Gastroesophageal sphincter (tissue), 4 donors: ENCODE measurements around the gene PRODH2. TPM values are rescaled to one million over a fixed set of nuclear protein-coding genes. Genes with fewer than 3 reads are reported as not detected.
A peak's percentile ranks its signal among the peaks of the same experiment; 100 is the strongest.

Experiments
- ATAC-seq: fragments of 150-250 bp; one replicate; pipeline ENCODE4 v1.9.1; 2016; ENCODE audit warnings: mild to moderate bottlenecking, moderate library complexity
- H3K27ac ChIP-seq, 4 donors: fragments of 200-600 bp; sonication (generic) in 3 of 4; 1 replicate in 3 of 4; 2 replicates in 1 of 4; pipeline ENCODE4 v1.5.1; 2016 to 2019
- H3K27me3 ChIP-seq: fragments of 200-600 bp; sonication (generic); one replicate; pipeline ENCODE4 v1.5.1; 2019
- H3K36me3 ChIP-seq, 2 donors: fragments of 200-600 bp; sonication (generic); one replicate each; pipeline ENCODE4 v1.5.1; 2019; ENCODE audit warnings: control low read depth in 1 of 2
- H3K4me1 ChIP-seq, 3 donors: fragments of 200-600 bp; sonication (generic); 1 replicate in 2 of 3; 2 replicates in 1 of 3; pipeline ENCODE4 v1.5.1; 2016 to 2019; ENCODE audit warnings: control low read depth in 2 of 3
- H3K4me3 ChIP-seq, 2 donors: fragments of 200-600 bp; sonication (generic); one replicate each; pipeline ENCODE4 v1.5.1; 2019; ENCODE audit warnings: mild to moderate bottlenecking in 1 of 2, moderate library complexity in 1 of 2
- H3K9me3 ChIP-seq, 3 donors: fragments of 200-600 bp; sonication (generic); one replicate each; pipeline ENCODE4 v1.5.1; 2017 to 2019; ENCODE audit warnings: control low read depth in 2 of 3
- EP300 ChIP-seq: sonication (generic); formaldehyde crosslinking; IDR thresholded peaks from one replicate; pipeline ENCODE4 v1.6.1; 2017; ENCODE audit warnings: antibody characterized with exemption, mild to moderate bottlenecking
- POLR2A ChIP-seq, 2 donors: fragments of 450-650 bp; IDR thresholded peaks; one replicate each; pipeline ENCODE4 v1.6.1; 2017; ENCODE audit warnings: antibody characterized with exemption in 2 of 2, mild to moderate bottlenecking in 2 of 2, moderate library complexity in 1 of 2
- POLR2AphosphoS5 ChIP-seq: sonication (generic); formaldehyde crosslinking; IDR thresholded peaks from one replicate; pipeline ENCODE4 v1.6.1; 2017; ENCODE audit warnings: antibody characterized with exemption
- WGBS, 2 donors: methylation state at CpG; one replicate each; pipeline ENCODE4 v1.1.5; 2018; ENCODE audit warnings: low coverage in 1 of 2; 5-methylcytosine and 5-hydroxymethylcytosine counted together
- total RNA-seq, 4 donors: library from RNA; depleted of rRNA; stranded (reverse); fragments of >200 nt; gene quantifications; one replicate each; pipeline ENCODE4 v1.1.0, GENCODE V29; 2016
- TF ChIP-seq, protein P1 (sequence below), 4 experiments: fragments of 200-600 bp in 2 of 4; fragments of 450-650 bp in 2 of 4; sonication (generic) in 1 of 4; IDR thresholded peaks; one replicate each; pipeline ENCODE4 v1.5.1; 2017 to 2019; ENCODE audit warnings: antibody characterized with exemption in 4 of 4, mild to moderate bottlenecking in 2 of 4, moderate library complexity in 2 of 4

Gene PRODH2
- total RNA-seq, 4 donors from 2014 or later, result not detected

- ATAC-seq, result no peak
- Histone ChIP-seq H3K27ac (peak overlapping the region in 2 of 4 donors; percentile 87), H3K4me1 (peaks cover 0 to 68% (median 28%) of the 10 kb centered on the region in 3 donors), H3K36me3 (peaks cover 0 to 43% of the 10 kb centered on the region in 2 donors), H3K4me3 (no peak overlapping the region), H3K9me3 (no peaks in the 10 kb centered on the region), H3K27me3 (no peaks in the 10 kb centered on the region)
- 84 to 100% methylated on average over 1 to 2 of the region's 5 CpGs for WGBS, 2 donors
- TF ChIP-seq POLR2AphosphoS5 (no peak), POLR2A (IDR thresholded peaks at IDR 0.05) (no peak), EP300 (no peak)
- TF ChIP-seq, protein P1, sequence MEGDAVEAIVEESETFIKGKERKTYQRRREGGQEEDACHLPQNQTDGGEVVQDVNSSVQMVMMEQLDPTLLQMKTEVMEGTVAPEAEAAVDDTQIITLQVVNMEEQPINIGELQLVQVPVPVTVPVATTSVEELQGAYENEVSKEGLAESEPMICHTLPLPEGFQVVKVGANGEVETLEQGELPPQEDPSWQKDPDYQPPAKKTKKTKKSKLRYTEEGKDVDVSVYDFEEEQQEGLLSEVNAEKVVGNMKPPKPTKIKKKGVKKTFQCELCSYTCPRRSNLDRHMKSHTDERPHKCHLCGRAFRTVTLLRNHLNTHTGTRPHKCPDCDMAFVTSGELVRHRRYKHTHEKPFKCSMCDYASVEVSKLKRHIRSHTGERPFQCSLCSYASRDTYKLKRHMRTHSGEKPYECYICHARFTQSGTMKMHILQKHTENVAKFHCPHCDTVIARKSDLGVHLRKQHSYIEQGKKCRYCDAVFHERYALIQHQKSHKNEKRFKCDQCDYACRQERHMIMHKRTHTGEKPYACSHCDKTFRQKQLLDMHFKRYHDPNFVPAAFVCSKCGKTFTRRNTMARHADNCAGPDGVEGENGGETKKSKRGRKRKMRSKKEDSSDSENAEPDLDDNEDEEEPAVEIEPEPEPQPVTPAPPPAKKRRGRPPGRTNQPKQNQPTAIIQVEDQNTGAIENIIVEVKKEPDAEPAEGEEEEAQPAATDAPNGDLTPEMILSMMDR (IDR thresholded peaks at IDR 0.05), result no peak
Observed at GRCh38 chr19:35750167-35750566, 62.5 kb downstream of the PRODH2 start.

Other genes with a start within 250 kb of the PRODH2 start
- gene ATP4A, start 249.2 kb downstream of the PRODH2 start, total RNA-seq, result not detected
- gene PMIS2, start 226.7 kb downstream of the PRODH2 start, total RNA-seq, result not detected
- 1 to 10 TPM; 3.9 to 8.7 (median 6.2) TPM for gene HAUS5, start 200.1 kb downstream of the PRODH2 start, total RNA-seq
- gene RBM42, start 183.8 kb downstream of the PRODH2 start, total RNA-seq, result 10 to 100 TPM; 66.1 to 98.0 (median 72.8) TPM
- not detected for gene ETV2, start 171.1 kb downstream of the PRODH2 start, total RNA-seq
- gene COX6B1, start 164.5 kb downstream of the PRODH2 start, total RNA-seq, result 100 to 1,000 TPM; 403 to 607 (median 414) TPM
- not detected for gene UPK1A, start 146.3 kb downstream of the PRODH2 start, total RNA-seq
- under 1 TPM in 2 of 4 donors, not detected in 2; 0.31 TPM for gene ZBTB32, start 108.3 kb downstream of the PRODH2 start, total RNA-seq
- 10 to 100 TPM in 3 of 4 donors, 1 to 10 TPM in 1; 7.7 to 27.0 (median 17.5) TPM for gene KMT2B, start 94.8 kb downstream of the PRODH2 start, total RNA-seq
- 10 to 100 TPM in 1 of 4 donors, 1 to 10 TPM in 3; 4.6 to 14.3 (median 6.7) TPM for gene IGFLR1, start 70.4 kb downstream of the PRODH2 start, total RNA-seq
- 10 to 100 TPM in 3 of 4 donors, 1 to 10 TPM in 1; 7.5 to 29.3 (median 23.7) TPM for gene U2AF1L4, start 67.4 kb downstream of the PRODH2 start, total RNA-seq
- gene PSENEN, start 67.2 kb downstream of the PRODH2 start, total RNA-seq, result 10 to 100 TPM; 20.4 to 35.7 (median 29.5) TPM
- 10 to 100 TPM; 14.4 to 29.4 (median 18.7) TPM for gene LIN37, start 64.3 kb downstream of the PRODH2 start, total RNA-seq
- gene HSPB6, start 55.8 kb downstream of the PRODH2 start, total RNA-seq, result 100 to 1,000 TPM in 2 of 4 donors, 10 to 100 TPM in 2; 44.9 to 119 (median 96.6) TPM
- gene PROSER3, start 54.7 kb downstream of the PRODH2 start, total RNA-seq, result 10 to 100 TPM; 10.1 to 17.1 (median 13.4) TPM
- 10 to 100 TPM in 1 of 4 donors, 1 to 10 TPM in 3; 3.1 to 22.6 (median 5.5) TPM for gene ARHGAP33, start 37.3 kb downstream of the PRODH2 start, total RNA-seq
- not detected for gene NPHS1, start 39.7 kb upstream of the PRODH2 start, total RNA-seq
- gene KIRREL2, start 44.1 kb upstream of the PRODH2 start, total RNA-seq, result not detected
- 10 to 100 TPM in 1 of 4 donors, 1 to 10 TPM in 3; 4.7 to 10.0 (median 8.8) TPM for gene APLP1, start 55.7 kb upstream of the PRODH2 start, total RNA-seq
- 1 to 10 TPM; 2.8 to 9.5 (median 5.7) TPM for gene NFKBID, start 87.7 kb upstream of the PRODH2 start, total RNA-seq
- 1 to 10 TPM in 3 of 4 donors, not detected in 1; 1.8 to 3.1 (median 3.0) TPM for gene HCST, start 89.7 kb upstream of the PRODH2 start, total RNA-seq
- gene TYROBP, start 95.5 kb upstream of the PRODH2 start, total RNA-seq, result 100 to 1,000 TPM in 1 of 4 donors, 10 to 100 TPM in 2, 1 to 10 TPM in 1; 3.0 to 116 (median 45.3) TPM
- 10 to 100 TPM in 2 of 4 donors, 1 to 10 TPM in 2; 6.7 to 18.5 (median 9.1) TPM for gene LRFN3, start 123.5 kb upstream of the PRODH2 start, total RNA-seq
- 10 to 100 TPM; 44.0 to 52.7 (median 49.8) TPM for gene SDHAF1, start 182.3 kb upstream of the PRODH2 start, total RNA-seq
- gene SYNE4, start 196.0 kb upstream of the PRODH2 start, total RNA-seq, result under 1 TPM in 3 of 4 donors, not detected in 1; 0.39 to 0.62 (median 0.47) TPM
- gene ALKBH6, start 201.4 kb upstream of the PRODH2 start, total RNA-seq, result 10 to 100 TPM; 10.7 to 38.3 (median 25.3) TPM
- 10 to 100 TPM; 26.8 to 66.2 (median 31.1) TPM for gene CLIP3, start 220.0 kb upstream of the PRODH2 start, total RNA-seq
- gene THAP8, start 241.4 kb upstream of the PRODH2 start, total RNA-seq, result 10 to 100 TPM in 2 of 4 donors, 1 to 10 TPM in 2; 5.3 to 16.8 (median 9.4) TPM
- under 1 TPM; 0.17 to 0.62 (median 0.29) TPM for gene WDR62, start 242.1 kb upstream of the PRODH2 start, total RNA-seq